Glutamatergic neuron (in vitro differentiated cells): ENCODE results near the gene SCN8A. TPM values are rescaled to one million over a fixed set of nuclear protein-coding genes. Genes with fewer than 3 reads are reported as not detected.
"Not testable (repeated sequence)": the region's sequence is repeated elsewhere in the genome, so short reads cannot be mapped to it uniquely, and the experiment has no call there.

Experiments used
- DNase-seq: peaks from one replicate; pipeline ENCODE4 v3.0.0; 2022
- H3K27ac Mint-ChIP-seq: one replicate; pipeline ENCODE4 v1.8.0; 2020; ENCODE audit warnings: mild to moderate bottlenecking, mixed read lengths, inconsistent platforms; ENCODE audit not compliant: unreplicated experiment
- H3K27me3 Mint-ChIP-seq: one replicate; pipeline ENCODE4 v1.8.0; 2020; ENCODE audit warnings: mild to moderate bottlenecking, moderate library complexity, mixed read lengths, inconsistent platforms; ENCODE audit not compliant: unreplicated experiment
- H3K36me3 Mint-ChIP-seq: one replicate; pipeline ENCODE4 v1.8.0; 2020; ENCODE audit warnings: mild to moderate bottlenecking, mixed read lengths, inconsistent platforms; ENCODE audit not compliant: unreplicated experiment
- H3K4me1 Mint-ChIP-seq: one replicate; pipeline ENCODE4 v1.8.0; 2020; ENCODE audit warnings: mild to moderate bottlenecking, low read depth, mixed read lengths, inconsistent platforms; ENCODE audit not compliant: unreplicated experiment
- H3K4me3 Mint-ChIP-seq: one replicate; pipeline ENCODE4 v1.8.0; 2020; ENCODE audit warnings: mild to moderate bottlenecking, mixed read lengths, inconsistent platforms; ENCODE audit not compliant: unreplicated experiment
- H3K9me3 Mint-ChIP-seq: one replicate; pipeline ENCODE4 v1.8.0; 2020; ENCODE audit warnings: mild to moderate bottlenecking, moderate library complexity, mixed read lengths, inconsistent platforms; ENCODE audit not compliant: unreplicated experiment
- total RNA-seq: library from RNA; stranded (reverse); fragmentation: NEBNext Ultra II Directional; extraction: Animal tissue kit (Norgen Biotek cat#: 25700); gene quantifications from one replicate; pipeline ENCODE4 v1.2.1, GENCODE V29; 2021; ENCODE audit not compliant: unreplicated experiment
- TF ChIP-seq, protein P1 (sequence below): fragments of 200-600 bp; sonication (generic); IDR thresholded peaks from one replicate; pipeline ENCODE4 v1.5.0; 2021; ENCODE audit not compliant: partially characterized antibody, unreplicated experiment

Gene SCN8A
- total RNA-seq, 1 donor from 2014 or later: 47.6 TPM

DNA sequence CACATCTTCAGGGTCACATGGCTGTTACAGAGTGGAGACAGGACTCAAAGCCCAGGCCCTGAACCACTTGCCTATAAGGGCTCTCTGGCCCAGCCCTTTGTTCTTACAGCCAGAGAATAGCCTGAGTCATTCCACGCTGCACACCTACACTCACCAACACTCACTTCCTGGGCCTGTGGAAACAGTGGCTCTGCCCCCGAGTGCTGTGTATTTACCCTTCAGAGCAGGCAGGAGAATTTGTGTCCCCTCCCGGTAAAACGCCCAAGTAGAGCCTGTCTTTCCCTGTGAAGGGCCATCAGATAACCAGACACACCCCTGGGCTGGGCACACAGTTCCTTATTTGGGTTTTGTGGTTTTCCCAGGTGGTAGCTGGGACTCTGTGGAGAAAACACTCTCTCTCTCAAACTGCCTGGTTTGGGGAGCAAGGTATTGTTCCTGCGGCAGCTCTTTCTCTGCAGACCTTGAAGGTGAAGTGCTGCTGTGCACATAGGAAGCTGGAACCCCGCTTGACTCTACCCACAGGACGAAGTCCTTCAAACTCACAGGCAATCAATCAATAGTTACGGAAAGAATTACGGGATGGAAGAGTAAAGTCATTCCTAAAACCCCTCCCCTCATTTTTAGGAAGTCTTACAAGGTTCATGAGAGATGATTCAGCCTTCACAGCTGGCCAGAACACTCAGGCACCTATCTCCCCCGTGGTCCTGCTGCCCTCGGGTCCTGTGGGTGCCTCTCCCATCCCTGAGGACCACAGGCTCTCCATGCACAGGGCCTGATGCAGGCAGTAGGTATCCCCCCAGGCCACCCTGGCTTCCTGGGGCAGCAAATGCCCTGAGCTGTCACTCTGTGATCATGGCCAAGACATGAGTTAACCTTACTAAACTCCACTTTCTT, 237.1 kb downstream of the SCN8A start:
- peaks cover 22% of the 10 kb centered on the region for H3K9me3 Mint-ChIP-seq
- H3K36me3 Mint-ChIP-seq: no peaks in the 10 kb centered on the region
- TF ChIP-seq, protein P1, sequence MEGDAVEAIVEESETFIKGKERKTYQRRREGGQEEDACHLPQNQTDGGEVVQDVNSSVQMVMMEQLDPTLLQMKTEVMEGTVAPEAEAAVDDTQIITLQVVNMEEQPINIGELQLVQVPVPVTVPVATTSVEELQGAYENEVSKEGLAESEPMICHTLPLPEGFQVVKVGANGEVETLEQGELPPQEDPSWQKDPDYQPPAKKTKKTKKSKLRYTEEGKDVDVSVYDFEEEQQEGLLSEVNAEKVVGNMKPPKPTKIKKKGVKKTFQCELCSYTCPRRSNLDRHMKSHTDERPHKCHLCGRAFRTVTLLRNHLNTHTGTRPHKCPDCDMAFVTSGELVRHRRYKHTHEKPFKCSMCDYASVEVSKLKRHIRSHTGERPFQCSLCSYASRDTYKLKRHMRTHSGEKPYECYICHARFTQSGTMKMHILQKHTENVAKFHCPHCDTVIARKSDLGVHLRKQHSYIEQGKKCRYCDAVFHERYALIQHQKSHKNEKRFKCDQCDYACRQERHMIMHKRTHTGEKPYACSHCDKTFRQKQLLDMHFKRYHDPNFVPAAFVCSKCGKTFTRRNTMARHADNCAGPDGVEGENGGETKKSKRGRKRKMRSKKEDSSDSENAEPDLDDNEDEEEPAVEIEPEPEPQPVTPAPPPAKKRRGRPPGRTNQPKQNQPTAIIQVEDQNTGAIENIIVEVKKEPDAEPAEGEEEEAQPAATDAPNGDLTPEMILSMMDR: no peak
- peaks cover 52% of the 10 kb centered on the region for H3K4me1 Mint-ChIP-seq
- no peak overlapping the region for H3K27ac Mint-ChIP-seq
- peak overlapping the region; percentile 18 for H3K4me3 Mint-ChIP-seq
- peaks cover 11% of the 10 kb centered on the region for H3K27me3 Mint-ChIP-seq
- no peak for DNase-seq

DNA sequence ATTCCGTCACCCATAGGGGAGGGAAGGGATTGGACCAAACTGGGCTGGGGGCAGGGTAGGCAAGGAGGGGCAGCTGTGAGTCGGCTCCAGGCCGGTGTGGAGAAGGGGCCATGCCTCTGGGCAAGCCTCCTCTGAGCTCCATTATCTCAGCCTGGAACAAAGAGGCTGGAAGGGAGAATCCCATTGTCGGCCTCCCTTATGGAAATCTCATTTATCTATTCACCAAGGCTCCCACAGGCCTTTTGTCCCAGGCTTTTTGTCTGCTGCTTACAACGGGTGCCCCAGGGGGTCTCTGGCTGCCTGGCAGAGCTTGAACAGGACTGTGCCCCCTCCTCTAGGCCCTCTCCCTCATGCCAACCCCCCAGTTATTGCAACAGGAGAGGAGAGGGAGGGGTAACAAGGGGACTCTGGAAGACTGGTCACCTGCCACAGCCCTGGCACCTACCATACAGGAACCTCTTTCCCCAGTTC, 238.0 kb downstream of the SCN8A start:
- H3K27me3 Mint-ChIP-seq: peaks cover 16% of the 10 kb centered on the region
- peaks cover 4% of the 10 kb centered on the region for H3K36me3 Mint-ChIP-seq
- no peak for DNase-seq
- H3K27ac Mint-ChIP-seq: no peak overlapping the region
- no peak overlapping the region for H3K4me3 Mint-ChIP-seq
- H3K4me1 Mint-ChIP-seq: peaks cover 54% of the 10 kb centered on the region
- TF ChIP-seq, protein P1: no peak
- peaks cover 23% of the 10 kb centered on the region for H3K9me3 Mint-ChIP-seq

DNA sequence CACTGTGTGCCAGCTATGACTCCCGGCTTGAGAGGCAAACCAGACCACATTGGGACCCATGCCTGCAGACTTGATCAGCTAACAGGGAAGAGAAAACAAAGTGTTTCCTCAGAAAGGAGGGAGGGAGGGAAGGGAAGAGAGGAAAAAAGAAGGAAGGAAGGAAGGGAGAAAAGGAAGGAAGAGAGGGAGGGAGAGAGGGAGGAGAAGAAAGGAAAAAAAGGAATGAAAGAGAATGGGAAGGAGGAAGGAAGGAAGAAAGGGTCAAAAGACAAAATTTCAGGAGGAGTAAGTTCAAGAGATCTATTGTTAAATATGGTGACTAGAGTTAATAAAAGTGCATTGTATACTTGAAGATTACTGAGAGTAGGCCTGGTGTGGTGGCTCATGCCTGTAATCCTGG, 238.6 kb downstream of the SCN8A start:
- Mint-ChIP-seq H3K4me1 (peaks cover 54% of the 10 kb centered on the region), H3K36me3 (peaks cover 5% of the 10 kb centered on the region), H3K27me3 (peaks cover 20% of the 10 kb centered on the region), H3K27ac (no peak overlapping the region), H3K9me3 (peaks cover 27% of the 10 kb centered on the region), H3K4me3 (no peak overlapping the region)
- TF ChIP-seq, protein P1: no peak
- DNase-seq: no peak

DNA sequence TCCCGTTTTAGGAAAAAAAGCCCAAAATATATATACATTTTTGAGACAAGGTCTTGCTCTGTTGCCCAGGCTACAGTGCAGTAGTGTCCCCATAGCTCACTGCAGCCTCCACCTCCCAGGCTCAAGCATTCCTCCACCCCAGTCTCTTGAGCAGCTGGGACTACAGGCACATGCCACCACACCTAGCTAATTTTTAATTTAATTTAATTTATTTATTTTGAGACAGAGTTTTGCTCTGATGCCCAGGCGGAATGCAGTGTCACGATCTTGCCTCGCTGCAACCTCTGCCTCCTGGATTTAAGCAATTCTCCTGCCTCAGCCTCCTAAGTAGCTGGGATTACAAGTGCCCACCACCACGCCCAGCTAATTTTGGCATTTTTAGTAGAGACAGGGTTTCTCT, 240.8 kb downstream of the SCN8A start:
- H3K4me3 Mint-ChIP-seq, H3K36me3 Mint-ChIP-seq: not testable (repeated sequence)

DNA sequence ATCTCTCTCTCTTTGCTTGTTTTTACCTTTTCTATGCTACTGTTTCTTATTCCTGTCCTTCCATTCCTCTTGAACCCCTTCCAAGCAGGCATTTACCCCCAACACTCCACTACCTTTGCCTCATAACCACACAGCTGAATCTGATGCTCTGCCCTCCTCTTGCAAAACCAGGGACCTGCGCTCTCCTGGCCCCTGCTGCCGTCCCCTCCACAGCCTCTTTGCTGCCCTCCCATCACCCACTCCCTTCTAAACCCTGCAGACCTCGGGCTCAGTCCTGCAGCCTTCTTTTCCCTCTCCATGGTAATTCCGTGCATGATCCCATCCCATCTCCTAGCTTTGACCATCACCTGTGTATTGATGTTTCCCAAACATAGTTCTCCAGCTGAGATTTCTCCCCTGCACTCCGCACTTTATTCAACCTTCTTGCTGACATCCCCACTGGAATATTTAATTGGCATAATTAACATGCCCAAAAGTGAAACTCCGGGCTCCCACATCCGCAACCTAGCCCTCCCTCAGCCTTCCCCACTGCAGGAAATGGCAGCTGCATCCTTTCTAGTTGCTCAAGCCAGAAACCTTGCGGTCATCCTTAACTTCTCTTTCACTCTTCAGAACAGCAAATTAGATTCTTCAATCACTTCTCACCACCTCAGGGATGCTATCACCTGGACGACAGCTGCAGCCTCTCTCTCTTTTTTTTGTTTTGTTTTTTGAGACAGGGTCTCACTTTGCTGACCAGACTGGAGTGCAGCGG, 241.5 kb downstream of the SCN8A start:
- peaks cover 24% of the 10 kb centered on the region for H3K9me3 Mint-ChIP-seq
- DNase-seq: no peak
- H3K36me3 Mint-ChIP-seq: peaks cover 5% of the 10 kb centered on the region
- peak overlapping the region; percentile 28 for H3K27ac Mint-ChIP-seq
- peaks cover 67% of the 10 kb centered on the region for H3K4me1 Mint-ChIP-seq
- peaks cover 28% of the 10 kb centered on the region for H3K27me3 Mint-ChIP-seq
- TF ChIP-seq, protein P1: no peak
- peak overlapping the region; percentile 47 for H3K4me3 Mint-ChIP-seq

More for the DNA sequence above, 240.8 kb downstream of the SCN8A start:
- H3K27me3 Mint-ChIP-seq: peaks cover 26% of the 10 kb centered on the region
- peaks cover 63% of the 10 kb centered on the region for H3K4me1 Mint-ChIP-seq
- not testable (repeated sequence) for H3K27ac Mint-ChIP-seq, DNase-seq
- H3K9me3 Mint-ChIP-seq: peaks cover 28% of the 10 kb centered on the region
